ENCODE measurements around the gene TMEM219.
"Not testable (repeated sequence)": the region's sequence is repeated elsewhere in the genome, so short reads cannot be mapped to it uniquely, and the experiment has no call there.

The TMEM219 gene

DNA sequence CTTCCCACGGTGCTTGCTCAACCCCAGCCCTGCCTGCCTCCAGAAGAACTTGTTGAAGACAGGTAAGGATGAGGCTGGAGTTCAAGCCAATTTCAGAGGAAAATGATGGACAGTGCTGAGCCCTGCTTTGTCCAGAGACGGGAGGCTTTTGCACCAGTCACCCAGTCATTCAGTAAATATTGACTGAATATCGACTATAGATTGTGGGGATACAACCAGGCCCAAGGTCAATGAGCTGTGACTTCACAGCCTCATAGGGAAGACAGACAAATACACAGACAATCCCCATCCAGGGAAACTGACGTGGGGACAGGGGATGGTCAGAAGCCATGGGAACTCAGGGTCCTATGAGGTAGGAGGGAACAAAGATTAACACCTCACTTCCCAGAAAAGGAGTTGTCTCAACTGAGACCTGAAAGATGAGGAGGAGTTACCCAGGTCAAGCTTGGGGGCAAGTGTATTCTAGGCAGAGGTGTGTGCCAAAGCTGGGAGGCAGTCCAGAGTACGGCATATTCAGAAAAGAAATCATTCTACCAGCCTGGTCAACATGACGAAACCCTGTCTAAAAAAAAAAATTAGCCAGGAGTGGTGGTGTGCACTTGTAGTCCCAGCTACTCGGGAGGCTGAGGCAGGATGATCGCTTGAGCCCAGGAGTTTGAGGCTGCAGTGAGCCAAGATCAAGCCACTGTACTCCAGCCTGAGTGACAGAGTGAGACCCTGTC lies 54.8 kb downstream of the TMEM219 start:
- no peak for DNase-seq

DNA sequence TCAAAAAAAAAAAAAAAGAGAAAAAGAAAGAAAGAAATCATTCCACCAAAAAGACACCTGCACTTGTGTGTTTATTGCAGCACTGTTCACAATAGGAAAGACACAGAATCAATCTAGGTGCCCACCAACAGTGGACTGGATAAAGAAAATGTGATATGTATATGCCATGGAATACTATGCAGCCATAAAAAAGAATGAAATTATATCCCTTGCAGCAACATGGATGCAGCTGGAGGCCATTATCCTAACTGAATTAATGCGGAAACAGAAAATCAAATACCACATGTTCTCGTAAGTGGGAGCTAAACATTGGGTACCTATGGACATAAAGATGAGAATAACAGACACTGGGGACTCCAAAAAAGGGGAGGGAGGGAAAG lies 55.4 kb downstream of the TMEM219 start:
- DNase-seq: no peak

DNA sequence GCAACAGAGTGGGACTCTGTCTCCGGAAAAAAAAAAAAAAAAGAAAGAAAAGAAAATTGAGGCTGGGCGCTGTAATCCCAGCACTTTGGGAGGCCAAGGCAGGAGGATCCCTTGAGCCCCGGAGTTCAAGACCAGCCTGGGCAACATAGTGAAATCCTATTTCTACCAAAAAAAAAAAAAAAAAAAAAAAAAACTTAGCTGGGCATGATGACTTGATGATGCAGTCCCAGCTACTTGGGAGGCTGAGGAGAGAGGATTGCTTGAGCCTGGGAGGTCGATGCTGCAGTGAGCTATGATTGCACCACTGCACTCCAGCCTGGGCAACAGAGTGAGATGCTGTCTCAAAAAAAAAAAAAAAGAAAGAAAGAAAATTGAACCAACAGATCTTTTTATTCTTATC lies 56.1 kb downstream of the TMEM219 start:
- DNase-seq: not testable (repeated sequence)

DNA sequence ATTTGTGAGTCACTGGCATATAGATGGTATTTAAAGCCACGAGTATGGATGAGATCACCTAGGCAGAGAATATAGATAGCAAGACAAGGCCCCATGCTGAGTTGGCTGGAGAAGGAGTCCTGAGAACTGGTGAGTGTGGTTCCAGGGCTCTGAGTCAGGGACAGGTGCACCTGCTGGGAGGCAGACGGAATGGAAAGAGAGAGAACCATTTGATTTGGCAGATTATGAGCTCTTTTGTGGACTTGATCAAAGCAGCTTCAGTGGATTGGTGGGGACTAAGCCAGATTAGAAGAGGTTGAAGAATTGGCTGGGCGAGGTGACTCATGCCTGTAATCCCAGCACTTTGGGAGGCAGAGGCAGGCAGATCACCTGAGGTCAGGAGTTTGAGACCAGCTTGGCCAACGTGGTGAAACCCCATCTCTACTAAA lies 56.9 kb downstream of the TMEM219 start:
- DNase-seq: no peak

Measured in T1000 (cell line).